HG03060 (cell line): Measurements from ENCODE around the gene SEMA3A.
"Not testable (repeated sequence)": the region's sequence is repeated elsewhere in the genome, so short reads cannot be mapped to it uniquely, and the experiment has no call there.

Source experiments
- ATAC-seq: cut with Tn5 transposase; IDR thresholded peaks from one replicate; pipeline ENCODE4 v1.9.1; 2021; ENCODE audit warnings: low read depth, moderate number of reproducible peaks; ENCODE audit not compliant: unreplicated experiment

The SEMA3A gene

DNA sequence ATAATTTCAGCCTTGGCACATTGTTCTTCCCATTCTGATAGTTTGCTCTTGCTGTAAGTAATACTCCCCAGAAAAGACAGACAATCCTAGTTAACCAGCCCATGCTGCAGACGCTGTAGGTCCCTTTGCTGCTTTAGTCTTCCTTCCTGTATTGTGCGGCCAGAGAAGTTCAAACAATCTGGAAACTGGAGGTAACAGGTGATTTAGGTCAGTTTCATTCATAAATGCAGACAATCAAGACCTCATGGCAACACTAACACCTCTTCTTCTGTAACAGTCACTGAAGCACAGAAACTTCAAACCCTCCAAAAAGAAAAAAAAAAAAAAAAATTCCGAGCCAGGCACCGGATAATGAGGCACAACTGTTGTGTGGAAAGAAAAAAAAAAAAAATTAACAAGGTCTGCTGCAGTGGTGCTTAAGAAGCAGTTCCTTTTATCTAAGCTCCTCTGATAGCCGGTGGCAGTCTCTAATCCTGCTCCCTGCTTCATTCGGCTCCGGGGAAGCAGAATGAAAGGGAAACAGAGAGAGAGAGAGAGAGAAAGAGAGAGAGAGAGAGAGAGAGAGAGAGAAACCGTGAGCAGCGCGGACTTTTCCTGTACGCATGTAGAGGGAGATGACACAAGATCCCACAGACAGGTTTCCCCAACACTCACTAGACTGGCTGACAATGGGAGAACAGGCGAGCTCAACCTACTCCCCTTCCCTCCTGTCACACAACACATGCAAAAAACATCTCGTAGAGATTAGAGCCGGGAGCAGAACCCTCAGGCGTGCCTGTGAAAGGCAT lies at the start of gene SEMA3A:
TSS of gene SEMA3A (minus strand) at position 306 of the 788 bp plus-strand sequence. CDS start at position 103, 203 bp downstream.
- no peak for ATAC-seq

DNA sequence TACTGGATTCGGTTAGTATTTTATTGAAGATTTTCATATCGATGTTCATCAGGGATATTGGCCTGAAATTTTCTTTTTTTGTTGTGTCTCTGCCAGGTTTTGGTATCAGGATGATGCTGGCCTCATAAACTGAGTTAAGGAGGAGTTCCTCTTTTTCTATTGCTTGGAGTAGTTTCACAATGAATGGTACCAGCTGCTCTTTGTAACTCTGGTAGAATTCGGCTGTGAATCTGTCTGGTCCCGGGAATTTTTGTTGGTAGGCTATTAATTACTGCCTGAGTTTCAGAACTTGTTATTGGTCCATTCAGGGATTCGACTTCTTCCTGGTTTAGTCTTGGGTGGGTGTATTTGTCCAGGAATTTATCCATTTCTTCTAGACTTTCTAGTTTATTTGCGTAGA lies 48.4 kb upstream of the SEMA3A start:
- ATAC-seq, result not testable (repeated sequence)

DNA sequence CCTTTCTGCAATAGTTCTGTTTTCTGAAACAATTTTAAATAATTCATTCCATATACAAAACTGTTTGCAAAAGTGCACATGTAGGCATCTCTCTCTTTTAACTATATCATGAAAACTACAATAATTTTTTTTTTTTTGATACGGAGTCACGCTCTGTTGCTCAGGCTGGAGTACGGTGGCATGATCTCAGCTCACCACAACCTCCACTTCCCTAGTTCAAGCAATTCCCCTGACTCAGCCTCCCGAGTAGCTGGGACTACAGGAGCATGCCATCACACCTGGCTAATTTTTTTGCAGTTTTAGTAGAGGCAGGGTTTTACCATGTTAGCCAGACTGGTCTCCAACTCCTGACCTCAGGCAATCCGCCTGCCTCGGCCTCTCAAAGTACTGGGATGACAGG lies 44.0 kb upstream of the SEMA3A start:
- ATAC-seq, result no peak

DNA sequence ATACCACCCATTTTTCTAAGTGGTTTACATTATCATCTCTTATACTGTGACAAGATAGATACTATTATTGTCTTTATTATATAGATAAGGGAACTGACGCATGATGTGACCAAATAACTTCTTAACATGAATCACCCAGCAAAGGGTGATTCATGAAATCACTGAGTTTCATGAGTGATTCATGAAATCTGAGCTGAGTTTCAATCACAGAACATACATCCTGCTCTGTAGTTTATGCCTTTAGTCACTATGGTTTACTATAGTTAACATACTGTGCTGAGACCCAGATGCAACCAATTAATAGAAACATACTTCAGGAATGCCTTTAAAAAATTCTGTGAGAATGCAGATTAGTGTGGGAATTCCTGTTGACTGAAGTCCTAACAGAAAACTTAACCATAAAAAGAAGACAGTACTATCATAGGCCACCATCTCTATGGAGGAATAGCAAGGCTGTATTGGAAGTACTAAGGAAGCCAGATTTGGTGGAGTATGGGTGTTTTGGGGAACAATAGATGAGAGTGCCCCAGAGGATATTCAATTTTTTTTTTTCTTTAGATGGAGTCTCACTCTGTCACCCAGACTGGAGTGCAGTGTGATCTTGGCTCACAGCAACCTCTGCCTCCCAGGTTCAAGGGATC lies 43.1 kb upstream of the SEMA3A start:
- ATAC-seq, result no peak

DNA sequence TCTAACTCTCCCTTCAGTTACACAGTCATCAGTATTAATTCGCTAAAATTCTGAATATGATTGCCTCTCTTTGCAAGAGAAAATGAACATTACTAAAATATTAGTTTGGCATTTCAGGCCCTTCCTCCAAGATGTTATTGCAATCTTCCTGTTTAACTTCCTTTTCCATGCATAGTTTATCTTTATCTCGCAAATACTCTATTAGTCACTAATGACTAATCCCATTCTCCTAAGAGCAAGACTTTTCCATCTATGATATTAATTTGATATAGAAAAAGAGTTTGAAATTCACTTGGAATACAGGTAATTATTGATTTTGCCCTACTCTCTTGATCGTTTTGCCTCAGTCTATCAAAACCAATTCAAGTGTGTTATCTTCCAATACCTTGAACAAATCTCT lies 41.8 kb upstream of the SEMA3A start:
- no peak for ATAC-seq

DNA sequence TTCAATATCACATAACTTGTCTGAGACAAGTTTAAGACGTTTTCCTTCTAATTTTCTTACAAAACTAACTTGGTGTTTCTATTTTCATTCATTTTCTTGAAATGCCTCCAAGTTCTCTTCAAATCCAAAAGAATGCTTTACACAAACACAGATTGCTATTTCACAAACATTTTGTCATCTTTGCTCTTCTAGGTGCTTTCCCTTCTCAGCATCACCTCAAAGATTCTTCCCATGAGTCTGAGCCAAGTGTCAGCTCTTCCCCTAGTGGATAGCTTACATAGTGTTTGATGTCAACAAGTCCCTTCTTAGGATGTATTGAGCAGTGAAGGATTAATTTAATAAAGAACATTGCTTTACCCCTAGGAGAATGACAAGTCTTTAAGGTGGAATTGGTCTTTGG lies 38.1 kb upstream of the SEMA3A start:
- no peak for ATAC-seq

DNA sequence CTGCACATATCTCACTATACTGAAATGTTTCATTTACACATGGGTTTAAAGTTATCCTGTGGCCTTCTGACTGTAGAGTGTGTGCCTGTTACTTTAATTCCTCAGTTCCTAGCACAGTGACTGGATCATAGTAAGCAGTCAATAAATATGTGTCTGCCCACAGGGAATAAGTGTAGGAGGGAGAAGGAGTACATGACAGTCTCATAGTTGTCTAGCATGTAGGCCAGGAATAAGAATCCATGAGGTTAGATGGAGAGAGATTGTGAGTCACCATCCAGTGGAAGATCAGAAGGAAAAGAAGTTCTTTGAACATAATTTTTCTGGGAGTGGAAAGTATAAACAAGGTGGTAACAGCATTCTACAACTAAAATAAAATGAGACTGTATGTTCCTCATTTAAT lies 36.6 kb upstream of the SEMA3A start:
- no peak for ATAC-seq

DNA sequence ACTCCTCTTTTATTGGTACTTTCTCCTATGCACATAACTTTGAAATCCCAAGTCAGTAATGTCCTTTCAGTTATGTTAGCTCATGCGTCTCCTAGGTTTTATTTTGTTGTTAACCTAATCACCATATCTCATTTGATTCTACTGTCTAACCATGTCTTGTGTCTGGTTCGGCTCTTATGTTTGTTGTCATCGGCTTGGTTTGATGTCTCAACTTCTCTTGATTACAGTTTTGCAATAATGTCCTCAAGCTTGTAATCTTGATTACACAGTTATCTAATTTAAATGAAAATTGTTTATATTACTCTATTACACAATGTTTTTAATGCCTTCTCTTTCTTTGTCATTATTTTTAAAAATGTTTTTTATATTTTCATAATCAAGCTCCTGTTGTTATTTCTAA lies 35.9 kb upstream of the SEMA3A start:
- ATAC-seq, result no peak

DNA sequence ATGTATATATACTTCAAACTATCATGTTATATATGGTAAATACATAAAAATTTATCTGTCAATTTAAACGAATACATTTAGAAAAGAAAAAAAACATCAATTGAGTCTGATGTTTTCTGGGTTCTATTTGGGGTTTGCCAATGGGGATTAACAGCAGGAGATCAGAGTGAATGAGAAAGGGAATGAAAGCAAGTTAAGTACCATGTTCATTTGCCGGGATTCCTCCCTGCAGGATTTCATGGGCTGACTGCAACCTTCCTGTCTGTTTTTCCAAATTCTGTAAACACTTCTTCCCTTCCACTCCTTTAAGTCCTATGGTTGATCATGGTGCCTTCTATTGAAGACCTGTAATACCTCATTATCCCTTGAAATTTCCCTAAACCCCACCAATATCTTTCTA lies 33.9 kb upstream of the SEMA3A start:
- no peak for ATAC-seq

DNA sequence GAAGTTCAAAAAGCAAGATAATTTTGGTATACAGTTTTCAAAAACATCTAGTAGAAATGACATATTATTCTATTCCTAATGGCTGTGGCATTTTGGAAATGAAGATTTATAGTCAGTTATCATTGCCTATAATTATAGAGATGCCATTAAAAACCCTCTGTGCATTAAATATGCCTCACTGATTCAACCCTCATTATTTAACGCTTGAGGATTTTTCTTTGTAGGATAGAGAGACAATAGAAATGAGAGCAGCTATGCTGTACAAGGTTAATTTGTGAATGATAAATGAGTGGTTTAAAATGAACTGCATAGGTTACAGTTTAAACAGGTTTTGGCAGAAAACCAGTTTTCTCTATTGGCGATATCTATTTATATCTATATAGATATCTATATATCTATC lies 32.2 kb upstream of the SEMA3A start:
- ATAC-seq, result no peak

DNA sequence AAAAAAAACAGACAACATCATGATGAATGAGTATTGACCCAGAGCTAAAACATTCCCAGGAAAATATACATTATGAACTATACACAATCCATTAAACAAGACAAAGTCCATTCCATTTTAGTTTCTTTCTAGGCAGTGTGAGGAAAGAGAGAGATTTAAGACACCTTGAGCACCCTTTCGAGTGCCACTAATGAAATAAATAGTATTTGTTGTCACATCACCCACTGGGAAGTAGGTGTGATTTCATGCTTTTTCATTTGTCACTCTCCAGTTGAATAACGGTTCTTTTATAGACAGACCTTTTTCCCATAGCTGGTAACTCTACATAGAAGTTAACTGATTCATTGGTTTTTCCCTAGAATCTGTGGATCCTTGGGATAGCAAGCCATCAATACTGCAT lies 29.9 kb upstream of the SEMA3A start:
- ATAC-seq, result no peak

DNA sequence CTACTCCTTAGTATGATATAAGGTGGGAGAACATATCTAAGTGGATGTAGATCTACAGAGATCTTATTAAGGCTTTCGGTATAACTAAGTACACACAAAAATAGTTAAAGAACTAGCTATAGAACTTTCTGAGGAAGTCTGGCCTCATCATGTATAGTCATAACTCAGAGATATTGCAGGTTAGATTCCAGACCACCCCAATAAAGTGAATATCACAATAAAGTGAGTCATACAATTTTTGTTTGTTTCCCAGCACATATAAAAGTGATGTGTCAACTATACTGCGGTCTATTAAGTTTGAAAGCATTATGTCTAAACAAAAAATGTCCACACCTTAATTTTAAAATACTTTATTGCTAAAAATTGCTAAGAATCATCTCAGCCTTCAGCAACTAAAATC lies 24.7 kb upstream of the SEMA3A start:
- no peak for ATAC-seq

DNA sequence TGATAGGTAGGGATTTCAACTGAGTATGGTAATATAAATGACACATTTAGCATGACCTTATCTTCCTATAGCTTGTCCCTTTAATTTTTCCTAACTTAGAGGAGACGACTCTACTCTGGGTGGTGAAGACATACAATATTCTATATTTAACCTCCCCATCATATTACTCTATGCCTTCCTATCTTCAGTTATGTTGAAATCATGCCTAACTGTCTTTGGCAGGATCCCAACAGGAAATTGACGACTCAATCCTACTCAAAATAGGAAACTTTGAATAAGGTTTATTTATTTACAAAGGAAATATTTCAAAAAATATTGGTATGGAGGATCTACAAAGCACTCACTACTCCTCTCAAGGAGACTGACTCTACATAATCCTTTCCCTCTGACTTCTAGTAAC lies 24.1 kb upstream of the SEMA3A start:
- ATAC-seq, result no peak

DNA sequence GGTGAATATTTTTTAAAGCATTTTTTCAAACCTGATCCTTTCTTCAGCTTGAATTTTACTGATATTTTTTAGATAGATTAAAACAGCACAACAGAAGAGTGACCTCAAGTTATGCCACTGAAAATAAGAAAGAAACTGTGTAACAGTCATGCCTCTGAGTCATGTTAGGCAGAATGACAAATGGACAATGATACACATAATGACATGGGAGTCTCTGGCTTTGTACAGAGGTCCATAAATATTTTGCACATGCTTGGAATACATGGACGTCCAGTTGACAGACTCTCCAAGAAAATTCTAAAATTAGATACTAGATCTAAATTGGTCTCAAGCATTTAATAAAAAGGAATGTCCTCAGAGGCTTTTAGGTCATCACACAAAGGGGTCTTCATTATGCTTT lies 21.9 kb upstream of the SEMA3A start:
- ATAC-seq, result no peak

DNA sequence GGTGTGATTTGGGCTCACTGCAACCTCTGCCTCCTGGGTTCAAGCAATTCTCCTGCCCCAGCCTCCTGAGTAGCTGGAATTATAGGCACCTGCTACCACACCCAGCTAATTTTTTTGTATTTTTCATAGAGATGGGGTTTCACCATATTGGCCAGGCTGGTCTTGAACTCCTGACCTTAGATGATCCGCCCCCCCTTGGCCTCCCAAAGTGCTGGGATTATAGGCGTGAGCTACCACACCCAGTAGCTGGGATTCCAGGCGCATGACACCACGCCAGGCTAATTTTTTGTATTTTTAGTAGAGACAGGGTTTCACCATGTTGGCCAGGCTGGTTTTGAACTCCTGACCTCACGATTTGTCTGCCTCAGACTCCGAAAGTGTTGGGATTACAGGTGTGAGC lies 20.2 kb upstream of the SEMA3A start:
- not testable (repeated sequence) for ATAC-seq

DNA sequence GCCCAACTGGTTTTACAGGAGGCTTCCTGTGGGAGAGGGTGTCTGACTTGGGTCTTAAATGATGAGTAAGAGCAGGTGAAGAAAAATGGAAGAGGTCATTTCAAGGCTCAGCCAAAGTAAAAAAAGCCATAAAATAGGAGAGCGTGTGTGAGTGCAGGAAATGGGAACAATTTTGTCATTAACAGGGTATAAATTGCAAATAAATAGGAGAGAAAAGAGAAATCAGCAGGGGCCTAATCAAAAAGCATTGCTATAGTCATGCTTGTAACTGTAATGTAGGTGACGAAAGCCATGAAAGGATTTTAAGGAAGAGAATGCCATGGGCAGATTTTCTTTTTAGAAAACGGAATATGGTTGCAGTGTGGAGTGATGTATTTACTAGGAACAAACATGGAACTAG lies 15.7 kb upstream of the SEMA3A start:
- no peak for ATAC-seq

DNA sequence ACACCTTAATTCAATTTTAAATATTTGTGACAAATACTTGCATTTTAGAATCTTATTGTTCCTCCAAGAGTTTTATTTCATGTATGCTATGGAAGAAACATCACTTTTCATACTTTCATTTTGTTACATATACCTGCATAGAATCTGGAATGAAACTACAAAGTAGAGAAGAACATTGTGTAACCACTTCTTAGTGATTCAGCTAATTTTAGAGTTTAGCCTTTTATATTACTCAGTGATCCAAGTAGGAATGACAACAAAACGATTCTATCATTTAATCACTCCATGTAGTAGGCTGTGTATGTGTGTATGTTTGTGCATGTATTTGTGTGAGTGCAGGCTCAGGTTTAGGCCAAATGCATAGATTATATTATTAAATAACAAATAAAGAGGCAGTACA lies 14.4 kb upstream of the SEMA3A start:
- no peak for ATAC-seq

DNA sequence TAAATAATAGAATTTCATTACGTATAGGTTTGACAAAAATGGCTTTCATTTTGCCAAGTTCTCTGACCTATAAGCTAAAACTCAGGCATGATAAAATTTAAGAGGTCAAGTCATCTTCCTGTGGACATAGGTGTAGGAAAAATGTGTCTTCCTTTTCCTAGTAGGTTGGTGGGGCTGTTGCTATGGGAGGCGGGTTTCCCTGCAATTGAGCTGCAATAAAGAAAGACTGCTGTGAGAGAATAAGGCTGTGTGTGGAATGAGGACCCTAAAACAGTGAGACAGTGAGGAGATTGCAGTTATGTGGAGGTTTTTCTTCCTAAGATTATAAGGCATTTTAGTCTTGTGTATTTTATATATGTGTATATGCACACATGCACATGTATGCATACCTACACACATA lies 13.0 kb upstream of the SEMA3A start:
- ATAC-seq, result no peak

DNA sequence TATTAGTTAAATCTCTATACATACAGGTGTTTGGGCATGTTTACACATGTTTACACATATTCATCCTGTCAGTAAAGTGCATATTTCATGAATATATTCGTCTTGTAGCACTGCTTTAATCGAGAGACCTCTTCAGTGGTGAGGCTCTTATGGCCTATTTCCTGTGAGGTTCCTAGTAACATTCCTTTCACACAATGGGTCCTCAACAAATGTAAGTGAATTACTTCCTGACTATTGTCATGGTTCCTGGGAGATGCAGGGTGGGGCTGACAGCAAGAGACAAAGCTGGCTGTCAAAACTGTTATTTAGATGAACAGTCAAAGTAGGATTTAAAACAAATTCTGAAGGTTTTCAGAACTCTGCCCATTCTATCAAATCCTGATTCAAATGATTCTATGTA lies 12.4 kb upstream of the SEMA3A start:
- ATAC-seq, result no peak

DNA sequence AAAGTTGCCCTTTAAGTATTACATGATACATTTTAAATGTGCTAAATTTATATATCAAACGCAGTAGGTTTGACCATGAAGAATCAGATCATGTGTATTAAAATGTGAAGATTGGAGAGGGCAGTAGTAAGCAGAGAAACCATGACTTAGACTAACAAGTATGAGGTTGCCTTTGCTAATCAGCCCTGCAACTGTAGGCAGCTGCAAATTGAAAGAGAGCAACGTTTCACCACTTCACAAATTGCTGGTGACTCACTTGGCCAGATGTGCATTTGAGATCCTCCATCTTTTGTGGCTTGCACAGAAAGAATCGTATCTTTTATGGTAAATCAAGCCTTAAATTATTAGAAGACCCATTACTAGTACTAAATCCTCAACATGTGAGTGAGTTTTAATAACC lies 10.1 kb upstream of the SEMA3A start:
- ATAC-seq, result no peak

DNA sequence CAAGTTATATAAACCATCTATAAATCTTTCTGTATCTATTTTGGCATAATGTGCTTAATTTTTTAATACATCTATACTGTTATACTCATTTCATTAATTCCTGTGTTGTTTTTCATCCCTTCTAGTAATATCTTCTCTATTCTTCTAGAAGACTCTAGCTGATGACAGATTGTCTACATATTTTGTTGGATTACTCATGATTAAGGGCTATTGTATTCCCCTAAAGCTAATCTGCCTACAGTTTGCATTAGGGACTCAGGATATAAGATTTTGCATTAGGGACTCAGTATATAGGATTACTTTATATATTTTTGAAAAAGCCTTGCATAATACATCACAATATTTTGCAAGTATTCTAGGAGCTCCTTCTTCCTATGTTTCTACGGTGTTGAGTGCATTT lies 8.3 kb upstream of the SEMA3A start:
- ATAC-seq, result no peak

DNA sequence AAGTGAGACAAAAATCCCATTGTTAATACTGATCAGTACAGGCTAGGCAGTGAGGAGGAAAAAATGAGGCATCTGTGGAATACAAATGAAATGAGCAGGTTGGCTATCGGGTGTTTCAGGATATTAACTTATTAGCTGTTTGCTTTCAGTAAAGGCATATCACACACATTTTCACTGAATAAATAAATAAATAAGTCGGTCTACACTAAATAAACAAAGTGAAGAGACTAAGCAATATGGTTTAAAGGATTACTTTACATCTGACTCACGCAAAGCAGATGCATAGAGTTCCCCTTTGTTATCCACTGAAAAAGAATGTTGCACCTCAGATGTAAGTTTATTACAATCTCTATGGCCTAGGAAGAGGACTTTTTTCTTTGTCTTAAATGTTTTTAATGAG lies 6.3 kb upstream of the SEMA3A start:
- ATAC-seq, result no peak
